KMS-11 (cell line): ENCODE results near the gene CISTR.

Source experiments
- H2AFZ ChIP-seq: fragments of 200-600 bp; sonication (generic); 2 replicates; pipeline ENCODE4 v1.6.1; 2016; ENCODE audit warnings: antibody characterized with exemption, mixed run types, low read depth
- H3K27ac ChIP-seq: fragments of 200-600 bp; sonication (generic); 2 replicates; pipeline ENCODE4 v1.6.1; 2016; ENCODE audit warnings: mild to moderate bottlenecking, mixed run types
- H3K27me3 ChIP-seq: fragments of 200-600 bp; sonication (generic); 2 replicates; pipeline ENCODE4 v1.6.1; 2017; ENCODE audit warnings: mild to moderate bottlenecking, low read depth, mixed run types, moderate library complexity; ENCODE audit not compliant: insufficient read depth
- H3K36me3 ChIP-seq: fragments of 200-600 bp; sonication (generic); 2 replicates; pipeline ENCODE4 v1.6.1; 2017; ENCODE audit warnings: mild to moderate bottlenecking, mixed run types; ENCODE audit not compliant: insufficient read depth
- H3K4me1 ChIP-seq: fragments of 200-600 bp; sonication (generic); 2 replicates; pipeline ENCODE4 v1.6.1; 2016; ENCODE audit warnings: mild to moderate bottlenecking, low read depth, mixed run types; ENCODE audit not compliant: poor library complexity, severe bottlenecking
- H3K4me2 ChIP-seq: fragments of 200-600 bp; sonication (generic); 2 replicates; pipeline ENCODE4 v1.7.0; 2016; ENCODE audit warnings: mild to moderate bottlenecking, mixed run types
- H3K4me3 ChIP-seq: fragments of 200-600 bp; sonication (generic); IDR thresholded peaks from 2 replicates; pipeline ENCODE4 v1.6.1; 2017; ENCODE audit warnings: low read depth, low read length, mixed read lengths; ENCODE audit not compliant: insufficient read depth
- H3K79me2 ChIP-seq: fragments of 200-600 bp; sonication (generic); 2 replicates; pipeline ENCODE4 v1.6.1; 2016; ENCODE audit warnings: low read depth, mixed run types; ENCODE audit not compliant: insufficient read depth
- H3K9ac ChIP-seq: fragments of 200-600 bp; sonication (generic); 2 replicates; pipeline ENCODE4 v1.6.1; 2016; ENCODE audit warnings: mild to moderate bottlenecking, mixed run types
- H4K20me1 ChIP-seq: fragments of 200-600 bp; sonication (generic); 2 replicates; pipeline ENCODE4 v1.6.1; 2016; ENCODE audit warnings: mild to moderate bottlenecking, mixed run types; ENCODE audit not compliant: insufficient read depth
- CTCF ChIP-seq: fragments of 200-600 bp; sonication (generic); conservative IDR thresholded peaks from 2 replicates; pipeline ENCODE4 v1.6.1; 2017; ENCODE audit warnings: low read depth, mild to moderate bottlenecking, antibody characterized with exemption, low read length, moderate library complexity, mixed read lengths

Gene CISTR

DNA sequence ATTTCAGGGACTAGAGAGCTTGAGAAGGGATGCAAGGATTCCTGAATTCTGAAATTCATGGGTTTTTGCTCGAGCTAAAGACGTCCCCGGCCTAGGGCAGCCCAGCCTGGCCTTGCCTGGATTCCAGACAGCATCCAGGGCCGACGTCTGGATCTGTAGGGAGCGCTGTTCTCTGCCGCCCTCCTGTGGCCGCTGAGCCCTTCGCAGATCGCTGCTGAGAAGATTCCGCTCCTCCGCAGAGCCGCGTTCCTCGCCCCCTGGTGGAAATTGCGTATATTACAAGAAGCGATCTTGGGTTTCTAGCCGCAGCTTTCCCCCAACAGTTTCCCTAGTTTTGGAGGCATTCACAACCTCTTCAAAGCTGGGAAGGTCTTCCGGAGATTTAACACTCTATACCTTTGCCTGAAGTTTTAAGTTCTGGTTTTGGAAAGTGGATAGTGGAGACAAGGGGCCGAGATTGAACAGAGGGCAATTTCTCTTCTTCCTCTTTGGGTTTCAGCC lies 5.1 kb downstream of the CISTR start:
- Histone ChIP-seq H3K4me3 (no peak overlapping the region), H3K79me2 (no peaks in the 10 kb centered on the region), H3K4me2 (no peak overlapping the region), H2AFZ (peak overlapping the region; percentile 8; the same call in 1 of the 2 replicates), H3K4me1 (peaks cover 6% of the 10 kb centered on the region), H4K20me1 (no peaks in the 10 kb centered on the region), H3K9ac (no peak overlapping the region), H3K36me3 (no peaks in the 10 kb centered on the region), H3K27ac (no peak overlapping the region), H3K27me3 (peaks cover 69% of the 10 kb centered on the region)
- TF ChIP-seq CTCF = peak; percentile 100

DNA sequence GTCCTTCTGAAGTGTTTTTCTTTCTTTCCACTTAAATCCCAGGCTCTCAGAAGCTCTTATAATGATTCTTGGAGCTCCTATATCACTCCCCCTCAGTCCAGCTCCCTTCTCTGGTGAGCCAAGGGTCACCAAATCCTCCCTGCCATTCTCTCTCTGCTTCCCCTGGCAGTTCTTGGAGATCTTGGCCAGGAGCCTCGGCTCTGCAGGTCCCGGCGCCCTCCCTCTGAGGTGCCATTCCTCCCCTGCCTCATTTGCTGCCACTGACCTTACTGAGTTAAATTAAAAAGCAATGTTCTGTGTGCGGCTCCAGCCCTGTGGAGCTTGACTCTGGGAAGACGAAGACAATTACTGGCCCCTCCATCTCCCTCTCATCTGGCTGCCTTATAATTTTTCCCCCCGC lies 7.0 kb downstream of the CISTR start:
- Histone ChIP-seq H3K4me2 (no peak overlapping the region), H3K27ac (no peak overlapping the region), H3K27me3 (peaks cover 58% of the 10 kb centered on the region), H3K9ac (no peak overlapping the region), H3K36me3 (no peaks in the 10 kb centered on the region), H3K4me1 (peaks cover 6% of the 10 kb centered on the region), H3K4me3 (no peak overlapping the region), H3K79me2 (no peaks in the 10 kb centered on the region), H2AFZ (no peak overlapping the region), H4K20me1 (no peaks in the 10 kb centered on the region)
- no peak for TF ChIP-seq CTCF

DNA sequence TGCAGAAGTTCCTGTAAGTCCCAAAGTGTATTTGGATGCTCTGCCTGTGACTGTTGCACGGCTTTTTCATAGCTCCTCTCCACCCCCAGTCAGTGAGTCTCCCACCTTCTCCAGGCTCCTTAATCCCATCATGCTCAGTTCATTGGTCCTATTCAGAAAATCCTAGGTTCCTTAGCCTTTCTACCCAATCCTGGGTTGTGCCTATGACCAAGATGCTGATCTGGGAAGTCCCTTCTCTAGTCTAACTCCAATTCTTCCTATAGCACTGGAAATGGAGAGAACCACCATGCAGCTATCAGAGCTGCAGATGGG lies 7.7 kb downstream of the CISTR start:
- TF ChIP-seq CTCF = no peak
- Histone ChIP-seq H4K20me1 (no peaks in the 10 kb centered on the region), H3K4me3 (no peak overlapping the region), H3K79me2 (no peaks in the 10 kb centered on the region), H3K9ac (no peak overlapping the region), H2AFZ (no peak overlapping the region), H3K27me3 (peaks cover 52% of the 10 kb centered on the region), H3K36me3 (no peaks in the 10 kb centered on the region), H3K27ac (no peak overlapping the region), H3K4me1 (peaks cover 6% of the 10 kb centered on the region), H3K4me2 (no peak overlapping the region)

DNA sequence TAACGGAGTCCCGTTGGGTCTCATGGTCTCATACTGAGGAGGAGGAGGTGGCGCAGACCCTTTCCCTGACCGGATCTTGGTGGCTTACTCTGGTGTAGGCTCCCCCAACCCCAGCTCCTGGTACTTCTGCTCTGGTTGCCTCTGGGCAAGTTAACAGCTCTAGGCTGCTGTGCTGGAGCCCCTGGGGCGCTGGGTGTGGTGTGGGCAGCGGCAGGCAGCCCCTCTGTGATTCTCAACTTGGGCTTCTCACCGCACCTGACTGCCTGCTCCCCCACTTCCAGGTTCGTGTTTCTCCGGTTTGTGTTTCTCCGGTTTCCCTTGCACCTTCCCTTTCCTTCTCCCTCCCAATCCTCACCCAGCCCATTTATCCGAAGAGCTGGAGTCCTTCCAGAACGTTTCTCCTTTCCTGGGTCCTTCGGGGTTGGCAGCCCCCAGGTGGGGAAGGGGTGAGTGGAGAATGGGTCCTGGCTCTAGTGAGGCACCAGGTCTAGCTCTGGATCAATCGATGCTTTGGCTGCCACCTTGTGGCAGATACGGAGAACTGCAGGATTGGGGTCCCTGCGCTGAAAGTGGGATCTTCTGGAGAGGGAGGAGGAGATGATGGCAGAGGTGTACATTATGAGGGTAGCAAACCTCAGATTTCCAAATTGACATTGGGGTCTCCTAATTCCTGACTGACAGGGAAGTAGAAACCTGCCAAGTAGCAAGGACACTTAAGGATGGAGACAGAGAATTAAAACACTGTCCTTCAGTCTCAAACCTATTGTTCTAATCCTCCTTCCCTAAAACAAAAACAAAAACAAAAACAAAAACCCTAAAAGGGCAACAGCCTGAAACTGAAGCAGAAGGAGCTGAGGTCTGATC lies 8.3 kb downstream of the CISTR start:
- Histone ChIP-seq H3K27ac (no peak overlapping the region), H3K36me3 (no peaks in the 10 kb centered on the region), H2AFZ (peak overlapping the region; percentile 55; the same call in 1 of the 2 replicates), H3K9ac (no peak overlapping the region), H3K27me3 (peaks cover 52% of the 10 kb centered on the region), H3K79me2 (no peaks in the 10 kb centered on the region), H3K4me3 (no peak overlapping the region), H3K4me1 (peaks cover 10% of the 10 kb centered on the region), H4K20me1 (no peaks in the 10 kb centered on the region), H3K4me2 (peak overlapping the region; percentile 5; the same call in 1 of the 2 replicates)
- TF ChIP-seq CTCF = peak; percentile 100
